GM19324 (cell line): ENCODE data around the gene VWA5B2.

ENCODE experiments used
- ATAC-seq: cut with Tn5 transposase; IDR thresholded peaks from one replicate; pipeline ENCODE4 v1.9.1; 2021; ENCODE audit warnings: mild to moderate bottlenecking, moderate library complexity; ENCODE audit not compliant: unreplicated experiment, low FRiP score

VWA5B2 gene

DNA sequence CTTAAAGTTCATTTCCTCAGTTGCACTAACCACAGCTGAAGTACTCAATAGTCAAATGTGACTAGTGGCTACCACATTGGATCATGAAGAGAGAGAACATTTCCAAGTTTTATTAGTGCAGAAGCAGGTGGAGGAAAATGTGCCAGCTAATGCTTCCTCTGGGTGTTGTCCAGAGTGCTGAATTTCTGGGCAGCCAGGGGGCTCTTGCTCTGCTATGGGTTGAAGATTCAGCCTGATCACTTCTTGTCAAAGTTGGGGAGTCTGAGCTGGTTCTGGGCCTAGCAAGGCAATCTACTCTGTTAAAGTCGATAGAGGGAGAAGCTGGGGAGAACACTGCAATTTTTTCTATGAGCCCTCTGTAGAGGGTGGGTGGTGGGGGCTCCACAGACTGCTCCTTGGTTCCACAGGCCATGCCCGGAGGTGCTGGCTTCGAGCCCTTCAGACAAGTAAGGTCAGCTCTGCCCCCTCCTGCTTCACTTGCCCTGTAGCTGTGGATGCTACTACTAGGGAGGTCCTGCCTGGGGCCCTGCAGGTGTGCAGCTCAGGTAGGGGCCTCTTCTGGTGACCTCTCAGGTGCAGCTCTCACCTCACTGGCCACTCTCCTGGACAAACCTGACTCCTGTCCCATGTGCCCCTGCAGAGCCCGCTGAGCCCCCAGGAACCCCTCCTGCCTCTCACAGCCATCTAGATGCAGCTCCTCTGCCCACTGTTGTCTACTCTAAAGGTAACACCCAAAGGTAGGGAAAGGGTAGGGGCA is 11.2 kb downstream of the VWA5B2 start:
- ATAC-seq = no peak

DNA sequence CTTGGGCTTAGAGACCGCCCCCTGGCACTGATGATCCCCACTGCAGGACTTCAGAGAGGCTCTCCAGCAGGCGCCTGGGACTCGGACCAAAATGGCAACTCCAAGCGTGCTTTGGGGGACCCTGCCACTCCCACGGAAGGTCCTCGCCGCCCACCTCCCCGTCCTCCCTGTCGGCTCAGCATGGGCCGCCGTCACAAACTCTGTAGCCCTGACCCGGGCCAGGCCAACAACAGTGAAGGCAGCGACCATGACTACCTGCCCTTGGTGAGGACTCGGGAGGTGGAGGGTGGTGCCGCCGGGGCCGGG is 11.7 kb downstream of the VWA5B2 start:
- no peak for ATAC-seq

DNA sequence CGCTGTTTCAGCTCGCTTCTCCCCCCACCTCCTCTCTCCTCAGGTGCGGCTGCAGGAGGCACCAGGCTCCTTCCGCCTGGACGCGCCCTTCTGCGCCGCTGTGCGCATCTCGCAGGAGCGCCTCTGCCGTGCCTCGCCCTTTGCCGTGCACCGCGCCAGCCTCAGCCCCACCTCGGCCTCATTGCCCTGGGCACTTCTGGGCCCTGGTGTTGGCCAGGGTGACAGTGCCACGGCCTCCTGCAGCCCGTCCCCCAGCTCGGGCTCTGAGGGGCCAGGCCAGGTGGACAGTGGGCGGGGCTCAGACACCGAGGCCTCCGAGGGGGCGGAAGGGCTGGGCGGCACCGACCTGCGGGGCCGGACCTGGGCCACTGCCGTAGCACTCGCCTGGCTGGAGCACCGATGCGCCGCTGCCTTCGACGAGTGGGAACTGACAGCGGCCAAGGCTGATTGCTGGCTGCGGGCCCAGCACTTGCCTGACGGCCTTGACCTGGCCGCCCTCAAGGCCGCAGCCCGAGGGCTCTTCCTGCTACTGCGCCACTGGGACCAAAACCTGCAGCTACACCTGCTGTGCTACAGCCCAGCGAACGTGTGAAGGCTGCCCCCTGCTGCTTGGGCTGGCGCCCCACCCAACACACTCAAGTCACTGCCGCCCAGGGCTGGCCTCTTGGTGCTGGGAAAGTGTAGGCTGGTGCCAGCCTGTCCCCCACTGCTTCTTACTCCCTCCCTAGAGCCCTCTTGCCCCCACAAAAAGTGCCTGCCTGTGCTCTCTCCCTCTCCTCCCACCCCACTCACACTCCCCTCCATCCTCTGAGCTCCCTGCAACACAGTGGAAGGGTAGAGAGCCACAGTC is 12.3 kb downstream of the VWA5B2 start:
- no peak for ATAC-seq

DNA sequence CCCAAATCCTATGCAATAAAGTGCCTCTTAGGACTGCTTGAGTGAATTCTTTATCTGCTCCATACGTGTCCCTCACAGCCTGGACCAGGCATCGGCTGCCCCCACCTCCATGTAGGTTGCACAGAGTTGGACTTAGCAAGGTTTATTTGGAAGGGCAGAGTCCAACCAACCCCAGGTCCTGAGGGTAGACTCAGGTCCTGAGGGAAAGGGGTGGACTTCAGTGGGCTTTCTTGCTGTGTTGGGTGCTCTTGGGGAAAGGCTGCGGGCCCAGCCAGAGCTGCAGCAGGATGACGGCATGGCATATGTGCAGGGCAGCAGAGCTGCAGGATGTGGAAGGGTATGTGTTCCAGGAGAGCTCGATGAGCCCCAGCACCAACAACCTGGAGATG is 12.9 kb downstream of the VWA5B2 start:
- no peak for ATAC-seq

DNA sequence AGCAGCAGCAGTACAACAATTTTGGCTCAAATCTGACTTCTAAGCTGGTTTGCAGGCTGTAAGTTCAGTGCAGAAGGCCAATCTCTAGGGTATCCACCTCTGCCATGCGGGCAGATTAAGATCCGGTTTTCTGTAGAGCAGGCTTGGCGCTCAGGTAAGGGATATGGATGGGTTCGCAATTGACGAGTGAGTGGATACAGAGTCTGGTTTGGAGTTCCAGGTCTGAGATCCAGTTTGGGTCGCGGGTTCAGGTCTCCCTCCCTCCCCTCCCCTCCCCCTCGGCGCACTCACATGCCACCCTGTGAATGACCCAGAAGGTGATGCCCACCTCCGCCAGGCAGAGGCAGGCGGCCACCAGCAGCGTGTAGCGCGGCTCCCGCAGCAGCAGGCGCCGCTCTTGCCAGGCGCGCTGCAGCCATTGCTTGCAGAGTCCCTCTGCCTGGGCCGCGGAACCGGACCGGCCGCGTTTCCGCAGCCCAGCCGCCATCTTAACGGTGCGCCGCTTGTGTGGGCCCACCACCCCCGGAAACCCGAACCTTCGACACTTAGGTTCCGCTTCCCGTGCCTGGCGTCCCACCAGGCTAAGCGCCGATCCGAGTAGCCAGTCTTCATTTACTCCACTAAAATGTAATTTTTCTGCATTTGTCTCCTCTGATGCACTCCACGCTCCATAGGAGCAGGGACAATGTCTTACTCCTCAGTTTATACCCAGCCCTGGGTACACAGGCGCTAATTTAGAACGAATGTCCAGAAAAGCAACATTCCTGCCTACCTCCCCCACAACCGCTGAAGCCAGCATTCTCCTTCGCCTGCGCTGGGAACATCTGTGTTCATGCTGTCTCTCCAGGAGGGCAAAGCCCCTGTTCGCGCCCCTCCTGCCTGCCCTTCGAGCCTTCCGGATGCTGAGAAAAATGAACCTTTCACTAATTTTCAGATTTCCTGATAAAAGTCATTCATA is 19.3 kb downstream of the VWA5B2 start, which contains the start of gene ALG3:
Gene ALG3 (minus strand): TSS at position 509 of the 958 bp plus-strand sequence. CDS start 22 bp downstream, at position 487.
- ATAC-seq = peak; percentile 66

DNA sequence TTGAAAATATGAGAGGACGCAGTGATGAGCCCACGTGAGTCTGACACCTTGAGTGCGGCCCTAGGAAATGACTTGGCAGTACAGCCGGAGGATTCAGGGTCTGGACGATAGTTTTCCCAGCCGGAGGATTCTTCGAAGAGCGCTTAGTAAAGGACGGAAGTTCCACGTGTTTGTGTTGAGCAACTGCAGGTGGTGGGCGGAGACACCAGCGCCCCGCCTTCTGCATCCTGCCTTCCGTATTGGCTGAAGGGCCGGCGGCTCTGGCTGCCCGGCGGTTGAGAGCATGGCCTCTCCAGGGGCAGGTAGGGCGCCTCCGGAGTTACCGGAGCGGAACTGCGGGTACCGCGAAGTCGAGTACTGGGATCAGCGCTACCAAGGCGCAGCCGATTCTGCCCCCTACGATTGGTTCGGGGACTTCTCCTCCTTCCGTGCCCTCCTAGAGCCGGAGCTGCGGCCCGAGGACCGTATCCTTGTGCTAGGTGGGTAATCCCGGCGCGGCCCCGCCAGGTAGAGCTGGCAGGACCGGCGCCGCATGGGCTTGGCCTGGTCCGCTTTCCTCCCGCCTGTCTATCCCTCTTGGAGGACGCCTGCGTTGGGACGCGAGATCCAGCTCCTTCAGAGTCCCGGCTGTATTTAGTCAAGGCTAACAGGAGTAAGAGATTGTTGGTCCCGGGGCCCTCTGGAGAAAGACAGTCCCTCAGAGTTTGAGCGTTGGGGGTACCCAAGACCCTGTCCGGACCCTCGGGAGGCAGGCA is 20.2 kb downstream of the VWA5B2 start, which contains the start of gene EEF1AKMT4:
Gene EEF1AKMT4 (plus strand): TSS at position 261 of the 755 bp plus-strand sequence. CDS start 23 bp downstream, at position 284.
- ATAC-seq = peak; percentile 88

DNA sequence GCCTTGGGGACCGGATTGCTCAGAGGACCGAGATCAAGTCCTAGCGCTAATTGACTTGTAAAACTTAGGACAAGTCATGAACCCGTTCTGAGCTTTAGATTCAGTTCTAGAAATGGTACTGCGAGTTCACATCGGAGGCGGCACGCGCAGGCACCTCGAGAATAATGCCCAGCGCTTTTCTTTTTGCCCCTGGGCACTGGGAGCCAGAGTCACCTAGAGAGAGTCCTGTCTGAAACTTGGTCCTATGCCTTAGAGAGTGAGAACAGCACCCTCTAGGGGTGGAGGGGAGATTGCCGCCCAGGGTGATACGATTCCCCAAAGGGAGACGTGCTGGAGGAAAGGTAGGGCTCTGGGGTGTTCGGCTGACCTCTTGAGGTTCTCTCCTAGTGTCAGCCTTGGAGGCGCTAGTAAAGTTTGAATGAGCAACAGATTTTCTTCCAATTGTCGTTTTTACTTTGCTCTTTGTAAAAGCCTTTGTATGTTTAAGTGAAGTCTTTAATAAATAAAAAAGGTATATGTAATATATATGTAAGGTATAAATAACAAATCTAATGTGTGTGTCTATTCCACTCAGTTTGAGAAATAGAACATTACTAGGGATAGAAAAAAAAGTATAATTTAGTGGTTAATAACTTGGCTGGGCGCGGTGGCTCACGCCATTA is 20.9 kb downstream of the VWA5B2 start:
- ATAC-seq = peak; percentile 50

DNA sequence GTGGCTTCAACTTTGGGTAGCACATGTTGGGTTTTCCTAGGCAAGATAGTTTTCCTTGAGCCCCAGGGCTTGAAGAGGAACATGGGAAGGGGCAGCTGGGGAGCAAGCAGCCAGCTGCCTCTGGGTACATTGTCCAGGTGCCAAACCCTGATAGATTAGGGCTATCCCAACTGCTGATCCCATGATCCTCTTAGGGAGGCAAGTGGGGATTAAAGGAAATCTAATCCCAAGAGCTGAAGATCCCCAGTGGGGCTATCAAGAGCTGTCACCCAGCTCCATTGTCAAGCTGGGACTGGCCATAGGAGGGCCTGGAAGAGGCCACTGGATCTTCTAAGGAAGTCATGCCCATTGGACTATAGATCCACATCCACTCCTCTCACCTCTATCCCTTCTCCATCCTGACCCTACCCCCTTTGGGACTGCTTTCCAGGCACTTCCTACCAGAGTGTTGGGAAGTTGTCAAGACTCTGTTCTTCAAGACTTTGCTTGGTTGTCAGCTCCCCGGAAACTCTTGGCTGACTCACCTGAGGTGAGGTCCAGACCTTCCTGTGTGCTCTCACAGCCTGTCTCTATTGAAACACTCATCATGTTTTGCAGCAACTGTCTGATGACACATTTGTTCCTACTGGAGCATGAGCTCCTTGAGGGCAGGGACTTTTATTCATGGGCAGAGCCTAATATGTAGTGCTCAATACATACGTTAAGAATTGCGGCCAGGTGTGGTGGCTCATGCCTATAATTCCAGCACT is 26.1 kb downstream of the VWA5B2 start:
- no peak for ATAC-seq

DNA sequence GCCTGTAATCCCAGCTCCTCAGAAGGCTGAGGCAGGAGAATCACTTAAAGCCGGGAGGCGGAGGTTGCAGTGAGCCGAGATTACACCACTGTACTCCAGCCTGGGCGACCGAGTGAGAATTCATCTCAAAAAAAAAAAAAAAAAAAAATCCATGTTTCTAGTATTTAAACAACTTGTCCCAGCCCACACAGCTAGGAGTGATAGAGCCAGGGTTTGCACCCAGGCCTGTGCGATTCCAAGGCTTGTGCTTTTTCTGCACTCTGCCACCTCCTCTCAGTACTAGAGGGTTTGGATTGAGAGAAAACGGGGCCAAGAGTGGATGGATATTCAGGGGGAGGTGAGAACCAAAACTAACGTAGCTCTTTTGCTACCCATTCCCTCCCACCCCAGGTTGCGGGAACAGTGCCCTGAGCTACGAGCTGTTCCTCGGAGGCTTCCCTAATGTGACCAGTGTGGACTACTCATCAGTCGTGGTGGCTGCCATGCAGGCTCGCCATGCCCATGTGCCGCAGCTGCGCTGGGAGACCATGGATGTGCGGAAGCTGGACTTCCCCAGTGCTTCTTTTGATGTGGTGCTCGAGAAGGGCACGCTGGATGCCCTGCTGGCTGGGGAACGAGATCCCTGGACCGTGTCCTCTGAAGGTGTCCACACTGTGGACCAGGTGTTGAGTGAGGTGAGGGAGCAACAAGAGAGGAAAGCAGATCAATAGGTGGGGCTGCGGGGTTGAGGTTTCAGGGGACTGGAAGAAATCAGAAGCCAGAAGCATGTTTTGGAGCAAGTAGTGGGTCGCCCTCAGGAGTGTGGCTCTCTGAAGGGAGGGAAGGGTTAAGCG is 27.9 kb downstream of the VWA5B2 start:
- ATAC-seq = no peak

DNA sequence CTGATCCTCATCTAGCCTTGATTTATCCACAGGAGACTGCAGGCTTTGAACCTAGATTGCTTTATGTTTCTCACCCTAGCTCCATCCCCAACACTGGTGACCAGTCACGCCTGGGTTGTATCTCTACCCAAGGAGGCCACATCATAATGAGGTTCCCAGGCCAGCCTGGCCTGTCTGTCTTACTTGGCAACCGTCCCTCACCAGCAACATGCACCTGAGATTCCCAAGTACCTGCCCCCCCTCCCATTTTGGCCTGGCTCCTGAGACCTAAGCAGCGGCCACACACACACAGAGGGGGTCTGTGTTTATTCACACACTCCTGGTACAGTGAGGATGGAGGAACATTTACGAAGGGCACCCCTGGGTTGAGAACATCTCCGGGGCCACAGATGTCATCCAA is 29.5 kb downstream of the VWA5B2 start:
- no peak for ATAC-seq

DNA sequence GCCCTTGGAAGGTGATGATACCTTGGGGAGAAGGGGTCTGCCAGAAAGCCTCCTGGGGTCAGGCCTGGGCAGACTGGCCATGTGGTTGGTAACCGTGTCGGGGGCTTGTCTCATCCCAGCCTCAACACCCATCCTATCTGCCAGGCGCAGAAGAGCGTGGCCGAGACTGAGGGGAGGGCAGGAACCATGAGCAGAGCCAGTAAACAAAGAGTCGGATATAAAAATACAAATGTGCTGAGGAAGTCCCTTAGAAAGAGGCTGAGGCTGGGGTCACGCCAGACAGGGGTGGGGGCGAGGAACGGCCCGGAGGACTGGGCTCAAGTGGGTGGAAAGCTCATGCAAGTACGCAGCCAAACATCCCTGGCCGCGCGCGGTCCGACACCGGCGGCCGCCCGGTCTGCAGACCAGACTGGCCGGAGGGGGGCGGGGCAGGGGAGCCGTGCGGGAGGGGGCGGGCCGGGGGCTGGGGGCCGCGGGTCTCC is 30.1 kb downstream of the VWA5B2 start:
- ATAC-seq = no peak

DNA sequence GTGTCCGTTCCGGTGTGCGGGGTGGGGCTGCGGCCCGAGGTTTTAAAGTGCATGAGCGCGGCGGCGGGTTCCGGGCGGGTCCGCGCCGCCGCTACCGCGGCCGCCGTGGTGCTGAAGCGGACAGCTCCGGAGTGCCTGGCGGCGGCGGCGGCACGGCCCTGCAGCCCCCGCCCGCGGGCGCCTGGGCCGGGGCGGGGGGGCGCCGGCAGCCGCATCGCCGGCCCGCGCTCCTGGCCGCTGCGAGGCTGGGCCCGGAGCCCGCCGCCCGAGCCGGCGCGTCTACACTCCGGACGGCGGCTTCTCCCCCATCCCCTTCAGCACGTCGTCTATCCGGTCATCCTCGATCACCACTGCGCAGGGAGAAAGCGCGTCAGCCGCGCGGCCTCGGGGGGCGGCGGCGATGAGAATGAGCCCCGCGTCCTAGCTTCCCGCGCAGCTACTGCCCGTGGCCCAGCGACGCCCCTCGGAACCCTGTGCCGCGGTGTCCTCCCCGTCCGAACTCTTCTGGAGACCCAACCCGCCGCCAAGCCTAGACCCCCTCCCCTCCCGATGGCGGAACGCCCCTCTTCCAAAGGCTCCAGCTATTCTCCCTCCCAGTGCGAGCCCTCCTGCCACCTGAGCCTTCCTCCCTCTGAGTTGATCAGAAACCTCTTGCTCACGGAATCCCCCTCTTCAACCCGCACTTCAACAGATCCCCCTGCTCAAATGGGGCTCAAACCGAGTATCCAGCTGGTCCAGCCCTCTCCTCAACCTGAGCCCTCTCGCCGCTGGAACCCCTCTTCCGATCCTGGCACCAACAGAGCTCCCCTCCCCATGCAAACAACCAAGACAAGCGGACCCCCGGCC is 30.7 kb downstream of the VWA5B2 start:
- no peak for ATAC-seq

DNA sequence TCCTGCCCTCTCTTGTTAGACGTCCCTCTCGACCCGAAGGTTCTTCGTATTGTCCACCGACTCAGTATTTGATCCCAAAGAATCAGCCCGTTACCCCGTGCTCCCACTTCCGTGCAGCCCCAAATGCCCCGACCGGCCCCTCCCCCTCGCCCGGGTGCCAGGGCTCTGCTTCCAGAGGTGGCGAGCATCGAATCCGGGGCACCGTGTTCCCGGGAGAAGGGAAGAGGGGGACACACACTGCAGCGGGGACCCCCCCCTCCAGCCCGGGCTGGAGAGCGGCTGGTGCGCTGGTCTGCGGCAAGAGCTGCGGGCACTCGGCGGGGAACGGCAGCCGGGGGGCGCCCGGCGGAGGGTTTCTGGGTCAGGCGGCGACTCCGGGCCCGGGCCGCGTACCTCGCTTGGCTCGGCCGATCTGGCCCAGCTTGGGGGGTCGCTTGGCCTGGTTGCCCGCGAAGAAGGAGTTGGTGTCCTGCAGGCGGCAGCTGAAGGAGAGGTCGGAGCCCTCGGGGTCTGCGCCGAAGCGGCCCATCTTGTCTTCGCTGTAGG is 31.4 kb downstream of the VWA5B2 start:
- no peak for ATAC-seq

DNA sequence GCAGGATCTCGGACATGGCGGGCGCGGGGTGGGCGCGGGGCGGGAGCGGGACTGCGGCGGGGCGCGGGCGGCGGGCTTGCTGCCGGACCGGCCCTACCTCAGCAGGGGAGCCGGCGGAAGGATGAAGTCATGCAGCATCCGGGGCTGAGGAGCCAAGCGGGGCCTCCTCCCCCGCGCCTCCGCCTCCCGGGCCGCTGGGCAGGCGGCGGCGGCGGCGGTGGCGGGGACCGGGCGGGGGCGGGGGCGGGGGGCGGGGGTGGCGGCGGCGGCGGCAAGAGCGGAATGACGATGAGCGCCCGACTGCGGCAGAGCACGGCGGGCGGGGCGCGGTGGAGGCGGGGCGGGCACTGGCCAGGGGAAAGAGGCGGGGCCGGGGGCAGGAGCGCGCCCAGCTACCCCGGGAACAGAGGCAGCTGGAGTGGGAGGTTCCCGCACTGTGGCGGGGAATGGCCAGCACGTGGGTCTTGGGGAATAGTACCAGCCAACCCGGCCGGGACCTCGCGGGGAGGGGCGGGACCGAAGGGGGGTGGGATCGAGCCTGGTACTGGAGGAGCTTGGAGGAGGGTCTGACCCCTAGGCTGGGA is 32.0 kb downstream of the VWA5B2 start, which contains the start of gene CAMK2N2:
Gene CAMK2N2 (minus strand): TSS at position 284 of the 584 bp plus-strand sequence. CDS start 268 bp downstream, at position 16.
- no peak for ATAC-seq

DNA sequence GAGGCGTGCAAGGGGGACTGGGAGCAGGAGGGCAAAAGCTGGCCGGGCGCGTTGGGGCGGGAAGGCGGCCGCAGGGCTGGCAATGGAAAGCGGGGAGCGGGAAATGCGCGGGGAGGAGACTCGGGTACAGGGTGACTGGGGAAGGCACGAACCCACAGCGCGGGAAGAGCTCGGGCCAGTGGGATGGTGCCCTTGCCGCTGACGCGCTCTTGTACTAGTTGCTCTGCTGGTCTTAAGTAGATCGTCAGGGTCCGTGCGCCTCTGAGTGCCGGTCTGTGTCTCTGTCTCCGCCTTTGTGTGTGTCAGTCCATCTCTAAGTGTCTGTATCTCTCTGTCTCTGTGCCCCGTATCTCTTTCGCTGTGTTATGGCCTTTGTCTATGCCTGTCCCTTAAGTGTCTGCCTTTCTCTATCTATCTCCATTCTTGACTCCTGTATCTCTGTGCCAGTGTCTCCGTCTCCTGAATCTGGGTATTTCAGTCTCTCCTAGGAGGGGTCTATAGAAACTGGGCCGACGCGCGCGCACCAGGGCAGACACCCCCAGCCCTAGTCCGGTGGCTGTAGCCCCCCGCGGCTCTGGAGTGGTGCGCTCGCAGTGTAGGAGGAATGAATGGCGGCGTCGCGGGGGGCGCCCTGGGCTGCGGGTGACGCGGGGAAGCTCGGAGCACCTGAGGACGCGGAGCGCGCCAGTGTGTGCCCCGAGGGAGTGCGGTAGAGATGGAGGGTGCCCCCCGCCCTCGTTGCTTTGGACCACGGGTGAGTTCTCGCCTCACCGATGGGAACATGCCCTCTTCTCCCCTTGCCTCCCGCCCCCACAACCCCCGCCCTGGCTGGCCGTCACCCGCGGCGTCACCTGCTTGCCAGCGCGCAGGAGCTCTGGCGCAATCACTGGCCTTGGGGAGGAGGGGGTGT is 32.7 kb downstream of the VWA5B2 start:
- no peak for ATAC-seq
